Upper lobe of left lung (tissue), 6 donors: Measurements from ENCODE around the gene CHCHD6. TPM values are rescaled to one million over a fixed set of nuclear protein-coding genes. Genes with fewer than 3 reads are reported as not detected.

Experiments
- ATAC-seq, 2 donors: fragments of 200-7000 bp; cut with Tn5 transposase; one replicate each; pipeline ENCODE4 v1.9.1; 2022; ENCODE audit warnings: mild to moderate bottlenecking in 2 of 2, moderate library complexity in 2 of 2; ENCODE audit not compliant: low FRiP score in 2 of 2
- DNase-seq, 2 donors: peaks; one replicate each; pipeline ENCODE4 v3.0.0-alpha.2; 2019 to 2020
- H3K27ac ChIP-seq, 4 donors: fragments of 200-600 bp; sonication (generic); one replicate each; pipeline ENCODE4 v1.5.1; 2016 to 2019
- H3K27me3 ChIP-seq, 4 donors: fragments of 200-600 bp; sonication (generic); one replicate each; pipeline ENCODE4 v1.5.1; 2017 to 2019
- H3K36me3 ChIP-seq, 4 donors: fragments of 200-600 bp; sonication (generic); one replicate each; pipeline ENCODE4 v1.5.1; 2016 to 2019
- H3K4me1 ChIP-seq, 4 donors: fragments of 200-600 bp; sonication (generic); one replicate each; pipeline ENCODE4 v1.5.1; 2018 to 2019
- H3K4me3 ChIP-seq, 4 donors: fragments of 200-600 bp; sonication (generic); one replicate each; pipeline ENCODE4 v1.5.1; 2017 to 2019; ENCODE audit warnings: mild to moderate bottlenecking in 2 of 4, moderate library complexity in 1 of 4
- H3K9me3 ChIP-seq, 4 donors: fragments of 200-600 bp; sonication (generic); one replicate each; pipeline ENCODE4 v1.5.1; 2018 to 2019
- CTCF ChIP-seq, 6 experiments: fragments of 450-650 bp in 4 of 6; fragments of 200-600 bp in 2 of 6; sonication (generic) in 2 of 6; IDR thresholded peaks; one replicate each; pipeline ENCODE4 v1.5.1; 2016 to 2019; ENCODE audit warnings: antibody characterized with exemption in 6 of 6
- EP300 ChIP-seq, 4 donors: sonication (generic); formaldehyde crosslinking; IDR thresholded peaks; one replicate each; pipeline ENCODE4 v1.5.1; 2017; ENCODE audit warnings: antibody characterized with exemption in 4 of 4, control low read depth in 2 of 4
- POLR2A ChIP-seq, 4 donors: fragments of 450-650 bp; IDR thresholded peaks; one replicate each; pipeline ENCODE4 v1.5.1; 2016 to 2017; ENCODE audit warnings: antibody characterized with exemption in 4 of 4, mild to moderate bottlenecking in 2 of 4
- POLR2AphosphoS5 ChIP-seq, 2 donors: sonication (generic); formaldehyde crosslinking; IDR thresholded peaks; one replicate each; pipeline ENCODE4 v1.5.1; 2017; ENCODE audit warnings: antibody characterized with exemption in 2 of 2
- WGBS, 2 donors: methylation state at CpG; one replicate each; pipeline ENCODE4 v1.1.5; 2017 to 2018; 5-methylcytosine and 5-hydroxymethylcytosine counted together
- total RNA-seq, 6 donors: library from RNA; depleted of rRNA in 4 of 6; stranded (reverse); fragments of >200 nt in 4 of 6; gene quantifications; one replicate each; pipeline versions ENCODE4 v1.1.0 to v1.2.1, GENCODE V29; 2016 to 2021
- donor health status: DM: no; HTN: no; CAD: no; lungs with moderate emphysema.
- donor health status: DM: no; HTN: yes; CAD: no; lungs with severe emphysema.

Gene CHCHD6
- total RNA-seq, 6 donors from 2014 or later, result 16.6 to 35.6 (median 21.8) TPM

GRCh38 chr3:126934991-126935390 is 231.0 kb downstream of the CHCHD6 start:
- H3K27me3 ChIP-seq, result no peaks in the 10 kb centered on the region
- no peaks in the 10 kb centered on the region for H3K36me3 ChIP-seq
- no peak overlapping the region for H3K27ac ChIP-seq
- no peak for TF ChIP-seq CTCF (IDR thresholded peaks at IDR 0.05)
- TF ChIP-seq POLR2AphosphoS5 (IDR thresholded peaks at IDR 0.05), result no peak
- no peak for TF ChIP-seq EP300 (IDR thresholded peaks at IDR 0.05)
- no peak for TF ChIP-seq POLR2A (IDR thresholded peaks at IDR 0.05)
- ATAC-seq, result no peak
- WGBS, 2 donors, result 91 to 93% methylated on average over 8 of the region's 8 CpGs
- DNase-seq, result no peak
- H3K9me3 ChIP-seq, result no peaks in the 10 kb centered on the region
- no peak overlapping the region for H3K4me3 ChIP-seq
- H3K4me1 ChIP-seq, result peaks cover 10 to 31% (median 14%) of the 10 kb centered on the region in 4 donors

GRCh38 chr3:126935756-126936509 is 231.9 kb downstream of the CHCHD6 start:
- Histone ChIP-seq H3K9me3 (no peaks in the 10 kb centered on the region), H3K4me3 (no peak overlapping the region), H3K4me1 (peaks cover 10 to 31% (median 14%) of the 10 kb centered on the region in 4 donors), H3K27me3 (no peaks in the 10 kb centered on the region), H3K36me3 (no peaks in the 10 kb centered on the region), H3K27ac (no peak overlapping the region)
- DNase-seq, result no peak
- WGBS, 2 donors, result 87% methylated on average over 4 of the region's 4 CpGs
- ATAC-seq, result no peak
- TF ChIP-seq EP300 (IDR thresholded peaks at IDR 0.05) (no peak), POLR2AphosphoS5 (IDR thresholded peaks at IDR 0.05) (no peak), POLR2A (IDR thresholded peaks at IDR 0.05) (no peak), CTCF (IDR thresholded peaks at IDR 0.05) (no peak)

GRCh38 chr3:126936853-126937425 is 232.9 kb downstream of the CHCHD6 start:
- Histone ChIP-seq H3K27me3 (no peaks in the 10 kb centered on the region), H3K27ac (no peak overlapping the region), H3K4me3 (no peak overlapping the region), H3K4me1 (peaks cover 8 to 23% (median 10%) of the 10 kb centered on the region in 4 donors), H3K9me3 (no peaks in the 10 kb centered on the region), H3K36me3 (no peaks in the 10 kb centered on the region)
- TF ChIP-seq EP300 (IDR thresholded peaks at IDR 0.05) (no peak), POLR2A (IDR thresholded peaks at IDR 0.05) (no peak), POLR2AphosphoS5 (IDR thresholded peaks at IDR 0.05) (no peak), CTCF (IDR thresholded peaks at IDR 0.05) (no peak)
- DNase-seq (no peak), ATAC-seq (no peak)
- 74 to 77% methylated on average over 3 to 6 of the region's 6 CpGs for WGBS, 2 donors

- no peak overlapping the region for H3K27ac ChIP-seq
- H3K4me3 ChIP-seq, result no peak overlapping the region
- WGBS, 2 donors, result 89 to 95% methylated on average over 1 to 2 of the region's 2 CpGs
- peaks cover 2 to 17% (median 4%) of the 10 kb centered on the region in 4 donors for H3K4me1 ChIP-seq
- H3K9me3 ChIP-seq, result no peaks in the 10 kb centered on the region
- DNase-seq, result no peak
- no peaks in the 10 kb centered on the region for H3K27me3 ChIP-seq
- TF ChIP-seq EP300 (IDR thresholded peaks at IDR 0.05), result no peak
- TF ChIP-seq CTCF (IDR thresholded peaks at IDR 0.05), result no peak
- TF ChIP-seq POLR2A (IDR thresholded peaks at IDR 0.05), result no peak
- no peak for TF ChIP-seq POLR2AphosphoS5 (IDR thresholded peaks at IDR 0.05)
- ATAC-seq, result no peak
- no peaks in the 10 kb centered on the region for H3K36me3 ChIP-seq
Measured at GRCh38 chr3:126937533-126937932, 233.5 kb downstream of the CHCHD6 start.
